ENCODE measurements around the gene ATP1A4.

ATP1A4 gene

GRCh38 chr1:160178731-160179130 is 27.3 kb downstream of the ATP1A4 start:
- DNase-seq, result no peak

GRCh38 chr1:160179336-160179735 is 27.9 kb downstream of the ATP1A4 start:
- no peak for DNase-seq

GRCh38 chr1:160186246-160186645 is 34.8 kb downstream of the ATP1A4 start:
- DNase-seq, result no peak

GRCh38 chr1:160186729-160187128 is 35.3 kb downstream of the ATP1A4 start:
- DNase-seq, result no peak

GRCh38 chr1:160187407-160187806 is 36.0 kb downstream of the ATP1A4 start:
- DNase-seq, result no peak

GRCh38 chr1:160188341-160188740 is 36.9 kb downstream of the ATP1A4 start:
- no peak for DNase-seq

- no peak for DNase-seq
Measured at GRCh38 chr1:160189649-160190625, 38.5 kb downstream of the ATP1A4 start, which contains the start of gene CASQ1. Gene CASQ1 (plus strand): TSS chr1:160190575. CDS start chr1:160190752, 177 bp downstream.

- no peak for DNase-seq
Measured at GRCh38 chr1:160191756-160192155, 40.4 kb downstream of the ATP1A4 start.

GRCh38 chr1:160192234-160192633 is 40.8 kb downstream of the ATP1A4 start:
- no peak for DNase-seq

- DNase-seq, result peak in 1 of 2 experiments; percentile 51
Measured at GRCh38 chr1:160193091-160193819, 41.9 kb downstream of the ATP1A4 start.

- DNase-seq, result no peak
Measured at GRCh38 chr1:160193832-160194736, 42.7 kb downstream of the ATP1A4 start.

GRCh38 chr1:160194737-160195059 is 43.3 kb downstream of the ATP1A4 start:
- DNase-seq, result no peak

GRCh38 chr1:160196143-160196542 is 44.7 kb downstream of the ATP1A4 start:
- DNase-seq, result no peak

GRCh38 chr1:160197231-160197630 is 45.8 kb downstream of the ATP1A4 start:
- DNase-seq, result no peak

GRCh38 chr1:160200786-160201185 is 49.4 kb downstream of the ATP1A4 start:
- DNase-seq, result no peak

- no peak for DNase-seq
Measured at GRCh38 chr1:160204526-160205241, 53.3 kb downstream of the ATP1A4 start.

GRCh38 chr1:160205242-160206035 is 54.0 kb downstream of the ATP1A4 start, which contains the start of gene PEA15:
Gene PEA15 (plus strand): TSS chr1:160205384. CDS start chr1:160211545, 6,161 bp downstream.
- DNase-seq, result peak; percentile 6 to 24

GRCh38 chr1:160206036-160206389 is 54.6 kb downstream of the ATP1A4 start:
- peak; percentile 8 to 21 for DNase-seq

GRCh38 chr1:160206421-160207117 is 55.2 kb downstream of the ATP1A4 start:
- peak in 1 of 2 experiments; percentile 42 for DNase-seq

GRCh38 chr1:160207118-160207650 is 55.8 kb downstream of the ATP1A4 start:
- DNase-seq, result no peak
